MM.1S (cell line): ENCODE data around the gene ZMYM1.

ENCODE experiments used
- CTCF ChIP-seq: fragments of 300-600 bp; sonication (generic); IDR thresholded peaks from 2 replicates; pipeline ENCODE4 v1.5.1; 2016; ENCODE audit warnings: antibody characterized with exemption, low read length, mixed read lengths
- EZH2 ChIP-seq: fragments of 300-600 bp; sonication (generic); optimal IDR thresholded peaks from 2 replicates; pipeline ENCODE3; 2017; ENCODE audit warnings: low read depth, mild to moderate bottlenecking, antibody characterized with exemption, low read length, mixed read lengths

- TF ChIP-seq CTCF (no peak), EZH2 (no peak)
Measured at GRCh38 chr1:35143737-35144508, 64.7 kb downstream of the ZMYM1 start.
